Measurements from ENCODE around the gene SP2.

The SP2 gene

DNA sequence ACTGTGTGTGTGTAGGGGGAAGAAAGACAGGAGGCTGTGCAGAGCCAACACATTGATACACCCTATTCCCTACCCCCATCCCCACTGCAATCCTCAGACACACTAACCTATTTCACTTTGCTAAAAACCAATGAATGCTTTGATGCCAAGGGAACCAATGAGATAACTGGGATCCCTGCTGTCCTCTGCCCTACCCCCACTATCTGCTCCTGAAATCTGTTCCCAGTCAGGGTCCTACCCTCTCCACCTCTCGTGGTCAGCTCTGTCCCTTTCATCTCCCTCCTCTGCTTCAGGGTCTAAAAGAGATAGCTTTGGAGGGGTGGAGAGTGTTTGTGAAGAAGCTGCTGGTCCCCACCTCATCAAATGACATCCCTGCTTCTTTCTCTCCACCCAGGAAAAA lies 26.0 kb upstream of the SP2 start:
- no peak for DNase-seq (ENCODE audit: low read depth)
- TF ChIP-seq, protein P1, sequence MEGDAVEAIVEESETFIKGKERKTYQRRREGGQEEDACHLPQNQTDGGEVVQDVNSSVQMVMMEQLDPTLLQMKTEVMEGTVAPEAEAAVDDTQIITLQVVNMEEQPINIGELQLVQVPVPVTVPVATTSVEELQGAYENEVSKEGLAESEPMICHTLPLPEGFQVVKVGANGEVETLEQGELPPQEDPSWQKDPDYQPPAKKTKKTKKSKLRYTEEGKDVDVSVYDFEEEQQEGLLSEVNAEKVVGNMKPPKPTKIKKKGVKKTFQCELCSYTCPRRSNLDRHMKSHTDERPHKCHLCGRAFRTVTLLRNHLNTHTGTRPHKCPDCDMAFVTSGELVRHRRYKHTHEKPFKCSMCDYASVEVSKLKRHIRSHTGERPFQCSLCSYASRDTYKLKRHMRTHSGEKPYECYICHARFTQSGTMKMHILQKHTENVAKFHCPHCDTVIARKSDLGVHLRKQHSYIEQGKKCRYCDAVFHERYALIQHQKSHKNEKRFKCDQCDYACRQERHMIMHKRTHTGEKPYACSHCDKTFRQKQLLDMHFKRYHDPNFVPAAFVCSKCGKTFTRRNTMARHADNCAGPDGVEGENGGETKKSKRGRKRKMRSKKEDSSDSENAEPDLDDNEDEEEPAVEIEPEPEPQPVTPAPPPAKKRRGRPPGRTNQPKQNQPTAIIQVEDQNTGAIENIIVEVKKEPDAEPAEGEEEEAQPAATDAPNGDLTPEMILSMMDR (IDR thresholded peaks at IDR 0.05; ENCODE audit: control insufficient read depth, insufficient read depth, low read depth, low read length, missing control alignments), result no peak
- H3K4me3 ChIP-seq (ENCODE audit: control insufficient read depth, low read depth, low read length), result no peak overlapping the region

DNA sequence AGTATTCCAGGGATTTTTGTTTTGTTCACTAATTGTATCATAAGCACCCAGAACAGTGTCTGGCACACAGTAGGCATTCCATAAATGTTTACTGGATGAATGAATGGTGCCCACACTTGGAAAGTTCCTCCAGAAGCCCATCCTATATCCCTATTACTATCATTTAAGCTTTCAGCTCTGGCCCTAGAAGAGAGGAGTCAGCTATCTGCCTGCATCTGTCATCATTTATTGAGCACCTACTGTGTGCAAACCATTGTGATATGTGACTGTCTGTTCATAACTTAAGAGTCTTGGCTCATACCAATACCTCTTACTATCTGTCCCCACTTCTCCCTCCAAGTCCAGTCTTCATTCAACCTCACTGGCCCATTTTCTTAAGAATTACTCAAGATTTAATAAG lies 25.0 kb upstream of the SP2 start:
- TF ChIP-seq, protein P1 (IDR thresholded peaks at IDR 0.05; ENCODE audit: control insufficient read depth, insufficient read depth, low read depth, low read length, missing control alignments), result no peak
- no peak for DNase-seq (ENCODE audit: low read depth)
- H3K4me3 ChIP-seq (ENCODE audit: control insufficient read depth, low read depth, low read length), result no peak overlapping the region

DNA sequence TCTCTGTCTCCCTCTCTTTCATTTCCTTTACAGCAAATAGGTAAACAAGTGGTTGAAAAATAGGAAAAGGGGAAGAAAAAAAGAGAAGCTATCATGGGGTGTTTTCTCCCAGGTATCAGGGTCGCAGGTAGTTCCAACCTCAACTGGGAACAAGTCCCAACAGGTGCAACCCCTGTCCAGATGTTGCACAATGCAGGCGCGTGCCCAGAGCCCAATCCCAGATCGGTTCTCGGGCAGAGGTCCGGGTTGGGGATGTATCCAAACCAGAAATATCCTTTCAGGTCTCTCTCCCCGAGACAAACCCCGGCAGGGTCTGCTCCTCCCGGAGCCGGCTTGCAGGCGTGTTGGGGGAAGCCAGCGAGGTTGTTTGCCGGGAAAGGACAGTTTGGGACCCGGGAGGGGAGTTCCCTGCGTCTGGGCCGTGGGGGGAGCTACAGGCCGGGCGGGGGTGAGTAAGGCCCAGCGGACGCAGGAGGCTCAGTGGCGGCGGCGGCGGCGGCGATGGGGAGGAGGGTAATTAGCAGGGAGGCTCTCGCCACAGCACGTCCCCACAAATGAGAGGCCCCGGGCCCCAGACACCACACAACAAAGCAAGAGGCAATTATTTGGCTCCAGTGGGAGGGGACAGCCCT lies 23.9 kb upstream of the SP2 start:
- TF ChIP-seq, protein P1 (IDR thresholded peaks at IDR 0.05; ENCODE audit: control insufficient read depth, insufficient read depth, low read depth, low read length, missing control alignments), result no peak
- DNase-seq (ENCODE audit: low read depth), result no peak
- peak overlapping the region; percentile 8; the same call in 1 of the 2 replicates for H3K4me3 ChIP-seq (ENCODE audit: control insufficient read depth, low read depth, low read length)

DNA sequence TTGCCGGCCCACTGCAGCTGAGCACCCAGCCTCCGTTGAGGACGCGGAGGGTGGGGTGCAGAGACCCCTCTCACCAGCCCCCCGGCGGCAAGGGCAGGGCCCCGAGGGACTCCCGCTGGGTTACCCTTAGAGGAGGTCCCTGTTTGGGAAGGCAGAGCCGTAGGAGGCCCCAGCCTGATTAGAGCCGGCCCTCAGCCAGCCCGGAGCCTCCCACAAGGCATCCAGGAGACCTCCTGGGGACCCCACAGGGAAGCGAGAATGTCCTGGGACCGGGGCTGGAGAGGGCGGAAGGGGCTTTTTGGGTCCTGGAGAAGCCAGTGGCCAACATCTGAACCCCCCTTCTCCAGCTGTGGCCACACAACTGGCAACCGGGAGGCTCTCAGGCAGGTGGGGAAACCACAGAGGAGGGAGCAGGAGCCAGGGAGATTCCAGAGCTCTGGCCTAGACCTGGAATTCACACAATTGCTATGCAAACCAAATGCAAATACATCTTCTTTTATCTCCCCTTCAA lies 23.3 kb upstream of the SP2 start:
- TF ChIP-seq, protein P1 (IDR thresholded peaks at IDR 0.05; ENCODE audit: control insufficient read depth, insufficient read depth, low read depth, low read length, missing control alignments), result no peak
- DNase-seq (ENCODE audit: low read depth), result no peak
- peak overlapping the region; percentile 8; the same call in 1 of the 2 replicates for H3K4me3 ChIP-seq (ENCODE audit: control insufficient read depth, low read depth, low read length)

DNA sequence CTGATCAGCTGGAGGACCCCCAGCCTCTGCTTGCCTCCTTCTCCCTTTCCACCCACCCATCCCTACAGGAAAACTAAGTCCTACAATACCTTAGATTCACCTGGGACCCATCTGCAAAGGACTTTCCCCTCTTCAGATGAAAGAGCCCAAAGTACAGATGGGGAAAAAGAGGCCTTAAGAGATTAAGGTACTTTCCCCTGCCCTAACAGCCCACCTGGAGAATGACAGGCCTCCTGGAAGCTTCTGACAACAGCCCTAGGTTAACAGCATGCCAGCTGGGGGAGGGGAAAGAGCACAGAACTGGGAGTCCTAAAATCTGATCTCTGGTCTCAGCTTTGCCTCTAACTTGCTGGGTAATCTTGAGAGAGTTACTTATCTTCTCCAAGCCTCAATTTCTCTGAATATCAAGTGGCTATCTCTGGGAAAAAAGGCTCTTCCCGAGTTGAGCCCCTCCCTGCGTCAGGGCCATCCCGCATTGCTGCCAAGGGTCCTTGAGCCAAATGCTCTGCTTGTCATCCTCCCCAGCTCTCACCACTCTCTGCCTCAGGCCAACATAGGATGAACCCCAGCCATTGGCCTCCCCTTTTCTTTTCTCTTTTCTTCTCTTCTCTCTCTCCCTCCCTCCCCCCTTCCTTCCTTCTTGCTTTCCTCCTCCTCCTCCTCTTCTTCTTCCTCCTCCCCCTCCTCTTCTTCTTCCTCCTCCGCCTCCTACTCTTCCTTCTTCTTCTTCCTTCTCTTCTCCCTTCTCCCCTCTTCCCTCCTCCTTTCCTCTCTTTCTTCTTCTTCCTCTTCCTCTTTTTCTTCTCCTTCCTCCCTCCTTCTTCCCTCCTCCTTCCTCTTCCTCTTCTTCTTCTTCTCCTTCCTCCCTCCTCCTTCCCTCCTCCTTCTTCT lies 22.6 kb upstream of the SP2 start:
- no peak overlapping the region for H3K4me3 ChIP-seq (ENCODE audit: control insufficient read depth, low read depth, low read length)
- TF ChIP-seq, protein P1 (IDR thresholded peaks at IDR 0.05; ENCODE audit: control insufficient read depth, insufficient read depth, low read depth, low read length, missing control alignments), result no peak
- no peak for DNase-seq (ENCODE audit: low read depth)

DNA sequence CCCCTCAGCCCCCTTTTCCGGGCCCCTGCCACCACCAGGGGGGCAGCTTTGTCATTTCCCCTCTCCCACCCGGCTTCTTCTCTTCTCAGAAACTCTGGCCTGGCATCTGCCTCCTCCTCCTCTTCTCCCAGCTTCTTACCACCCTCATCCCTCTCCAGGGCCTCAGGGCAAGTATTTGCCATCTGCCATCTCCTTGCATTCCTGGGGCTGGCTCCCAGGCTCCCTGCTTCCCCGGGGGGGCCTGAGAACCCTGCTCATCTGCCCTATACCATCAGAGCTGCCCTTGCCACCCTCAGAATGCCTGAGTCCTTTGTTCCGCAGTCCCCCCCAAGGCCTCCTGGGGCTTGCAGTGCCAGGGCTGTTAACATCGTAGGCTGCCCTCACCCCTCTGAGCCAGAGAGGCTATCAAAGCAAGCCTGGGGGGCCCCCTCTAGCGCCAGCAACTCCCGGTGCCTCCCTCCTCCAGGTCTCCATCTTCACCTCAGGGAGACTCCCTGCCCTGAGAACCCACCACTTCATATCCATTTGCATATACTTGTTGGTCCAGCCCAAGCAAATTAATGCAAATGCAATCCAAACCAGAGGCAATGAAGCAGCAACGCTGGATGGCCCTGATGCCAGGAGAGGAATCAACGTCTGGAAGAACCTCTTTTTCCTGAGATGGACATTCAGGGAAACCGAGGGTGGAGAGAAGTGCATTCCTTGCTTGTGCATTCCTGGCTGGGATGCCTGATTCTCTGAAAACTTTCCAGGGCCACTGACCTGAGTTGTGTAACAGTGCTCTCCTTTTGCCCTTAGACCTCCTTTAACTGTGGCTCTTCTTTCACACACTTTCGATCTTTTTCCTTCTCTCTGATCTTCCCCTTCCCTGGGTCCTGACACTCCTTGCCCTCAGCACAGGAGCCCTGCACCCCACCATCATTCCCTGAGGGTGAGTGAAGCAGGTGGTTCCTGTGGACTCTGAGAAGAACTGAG lies 20.7 kb upstream of the SP2 start:
- no peak overlapping the region for H3K4me3 ChIP-seq (ENCODE audit: control insufficient read depth, low read depth, low read length)
- no peak for DNase-seq (ENCODE audit: low read depth)
- TF ChIP-seq, protein P1 (IDR thresholded peaks at IDR 0.05; ENCODE audit: control insufficient read depth, insufficient read depth, low read depth, low read length, missing control alignments), result no peak

Measured in AG09309 (cell line).